ENCODE results near the gene JARID2.

DNA sequence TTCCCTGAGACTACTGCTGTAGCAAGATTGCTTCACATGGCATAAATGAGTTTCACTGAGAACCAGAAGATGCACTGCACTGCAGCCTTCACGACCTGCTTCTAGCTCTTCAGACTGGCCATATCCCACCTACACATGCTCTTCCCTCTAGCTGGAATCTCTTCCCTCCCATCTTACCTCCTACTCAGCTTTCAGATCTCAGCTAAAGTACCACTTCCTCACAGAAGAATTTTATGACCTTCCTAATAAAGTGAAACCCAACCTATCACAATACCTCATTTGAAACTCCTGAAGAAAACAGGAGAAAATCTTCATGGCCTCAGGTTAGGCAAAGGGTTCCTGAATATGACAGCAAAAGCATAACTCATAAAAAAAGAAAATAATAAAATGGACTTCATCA is 317.1 kb downstream of the JARID2 start:
- TF ChIP-seq, protein P1, sequence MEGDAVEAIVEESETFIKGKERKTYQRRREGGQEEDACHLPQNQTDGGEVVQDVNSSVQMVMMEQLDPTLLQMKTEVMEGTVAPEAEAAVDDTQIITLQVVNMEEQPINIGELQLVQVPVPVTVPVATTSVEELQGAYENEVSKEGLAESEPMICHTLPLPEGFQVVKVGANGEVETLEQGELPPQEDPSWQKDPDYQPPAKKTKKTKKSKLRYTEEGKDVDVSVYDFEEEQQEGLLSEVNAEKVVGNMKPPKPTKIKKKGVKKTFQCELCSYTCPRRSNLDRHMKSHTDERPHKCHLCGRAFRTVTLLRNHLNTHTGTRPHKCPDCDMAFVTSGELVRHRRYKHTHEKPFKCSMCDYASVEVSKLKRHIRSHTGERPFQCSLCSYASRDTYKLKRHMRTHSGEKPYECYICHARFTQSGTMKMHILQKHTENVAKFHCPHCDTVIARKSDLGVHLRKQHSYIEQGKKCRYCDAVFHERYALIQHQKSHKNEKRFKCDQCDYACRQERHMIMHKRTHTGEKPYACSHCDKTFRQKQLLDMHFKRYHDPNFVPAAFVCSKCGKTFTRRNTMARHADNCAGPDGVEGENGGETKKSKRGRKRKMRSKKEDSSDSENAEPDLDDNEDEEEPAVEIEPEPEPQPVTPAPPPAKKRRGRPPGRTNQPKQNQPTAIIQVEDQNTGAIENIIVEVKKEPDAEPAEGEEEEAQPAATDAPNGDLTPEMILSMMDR (IDR thresholded peaks at IDR 0.05): no peak
- no peak for TF ChIP-seq POLR2A (IDR thresholded peaks at IDR 0.05)

All from Peyer's patch (tissue), 4 donors.